ENCODE measurements around the gene KNDC1. TPM values are rescaled to one million over a fixed set of nuclear protein-coding genes. Genes with fewer than 3 reads are reported as not detected.

The KNDC1 gene
- total and polyA plus RNA-seq, 2 donors (not counting 3 experiments of a cell fraction or from before 2014, with no cell fraction given): not detected

- H3K9me3 ChIP-seq (replicated peaks; ENCODE audit: control insufficient read depth, insufficient read depth, low read length): no peaks in the 10 kb centered on the region
- H3K4me1 ChIP-seq (ENCODE audit: control insufficient read depth, extremely low read depth, insufficient read depth, low read length): no peaks in the 10 kb centered on the region
- CTCF ChIA-PET: no interaction called here
- intact Hi-C loops (cut with micrococcal nuclease): no loop called here
- no TSS peak for BruUV-seq (replicated peaks)
- FAIRE-seq: no peak
- no peaks in the 10 kb centered on the region for H3K27me3 ChIP-seq (ENCODE audit: control insufficient read depth in 2 of 2, insufficient read depth in 2 of 2, low read length in 2 of 2)
- H3K9ac ChIP-seq (replicated peaks; ENCODE audit: extremely low read depth, insufficient read depth, low read length): no peak overlapping the region
- H3K9me1 ChIP-seq (replicated peaks; ENCODE audit: control insufficient read depth, extremely low read depth, insufficient read depth, low read length): no peaks in the 10 kb centered on the region
- TF ChIP-seq, protein P1, sequence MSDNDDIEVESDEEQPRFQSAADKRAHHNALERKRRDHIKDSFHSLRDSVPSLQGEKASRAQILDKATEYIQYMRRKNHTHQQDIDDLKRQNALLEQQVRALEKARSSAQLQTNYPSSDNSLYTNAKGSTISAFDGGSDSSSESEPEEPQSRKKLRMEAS (IDR thresholded peaks at IDR 0.05; ENCODE audit: insufficient read depth, insufficient read length): no peak
- TF ChIP-seq MYC (IDR thresholded peaks at IDR 0.05; ENCODE audit: low read depth, low read length) (no peak), POLR2AphosphoS5 (IDR thresholded peaks at IDR 0.05; ENCODE audit: insufficient read depth, low read depth, low read length) (no peak), GATA2 (IDR thresholded peaks at IDR 0.05; ENCODE audit: insufficient read depth, insufficient read length, low read depth, low read length) (no peak), JUN (IDR thresholded peaks at IDR 0.05; ENCODE audit: borderline replicate concordance, insufficient read depth, insufficient read length, low read depth) (no peak), FOS (IDR thresholded peaks at IDR 0.05; ENCODE audit: borderline replicate concordance, insufficient read depth, low read length) (no peak), EZH2 (IDR thresholded peaks at IDR 0.05; ENCODE audit: borderline replicate concordance, low read depth, low read length, severe bottlenecking) (no peak), POLR2A (IDR thresholded peaks at IDR 0.05; ENCODE audit: low read depth, low read length) (no peak)
- TF ChIP-seq, protein P2, sequence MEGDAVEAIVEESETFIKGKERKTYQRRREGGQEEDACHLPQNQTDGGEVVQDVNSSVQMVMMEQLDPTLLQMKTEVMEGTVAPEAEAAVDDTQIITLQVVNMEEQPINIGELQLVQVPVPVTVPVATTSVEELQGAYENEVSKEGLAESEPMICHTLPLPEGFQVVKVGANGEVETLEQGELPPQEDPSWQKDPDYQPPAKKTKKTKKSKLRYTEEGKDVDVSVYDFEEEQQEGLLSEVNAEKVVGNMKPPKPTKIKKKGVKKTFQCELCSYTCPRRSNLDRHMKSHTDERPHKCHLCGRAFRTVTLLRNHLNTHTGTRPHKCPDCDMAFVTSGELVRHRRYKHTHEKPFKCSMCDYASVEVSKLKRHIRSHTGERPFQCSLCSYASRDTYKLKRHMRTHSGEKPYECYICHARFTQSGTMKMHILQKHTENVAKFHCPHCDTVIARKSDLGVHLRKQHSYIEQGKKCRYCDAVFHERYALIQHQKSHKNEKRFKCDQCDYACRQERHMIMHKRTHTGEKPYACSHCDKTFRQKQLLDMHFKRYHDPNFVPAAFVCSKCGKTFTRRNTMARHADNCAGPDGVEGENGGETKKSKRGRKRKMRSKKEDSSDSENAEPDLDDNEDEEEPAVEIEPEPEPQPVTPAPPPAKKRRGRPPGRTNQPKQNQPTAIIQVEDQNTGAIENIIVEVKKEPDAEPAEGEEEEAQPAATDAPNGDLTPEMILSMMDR (IDR thresholded peaks at IDR 0.05; ENCODE audit: extremely low read depth in 1 of 2, insufficient read depth in 1 of 2, low read depth in 1 of 2, low read length in 2 of 2): no peak
- no peak for DNase-seq (ENCODE audit: low read depth, low spot score)
- no peak overlapping the region for H3K4me2 ChIP-seq (ENCODE audit: insufficient read depth, low read length)
- H4K20me1 ChIP-seq (replicated peaks; ENCODE audit: control insufficient read depth, extremely low read depth, insufficient read depth, low read length): no peaks in the 10 kb centered on the region
- no peak overlapping the region for H2AFZ ChIP-seq (ENCODE audit: low read depth, low read length)
- dilution Hi-C loops (cut with MboI; ENCODE audit: extremely low pct_ligation_motif_present, low sequenced_read_pairs): no loop called here
- POLR2A ChIA-PET: no interaction called here
- no peaks in the 10 kb centered on the region for H3K79me2 ChIP-seq (ENCODE audit: control insufficient read depth, insufficient read depth, low read length)
- H3K27ac ChIP-seq (ENCODE audit: insufficient read depth, low read depth, low read length): no peak overlapping the region
- H3K36me3 ChIP-seq (ENCODE audit: control insufficient read depth in 2 of 2, extremely low read depth in 1 of 2, insufficient read depth in 2 of 2, low read length in 2 of 2): no peaks in the 10 kb centered on the region
- no peak overlapping the region for H3K4me3 ChIP-seq (replicated peaks in 1 of 3; ENCODE audit: insufficient read depth in 1 of 3, low read depth in 1 of 3, low read length in 3 of 3)
Observed at GRCh38 chr10:133186416-133187090, 26.5 kb downstream of the KNDC1 start.
